SK-N-MC (cell line): Measurements from ENCODE around the gene RNF187.
A peak's percentile ranks its signal among the peaks of the same experiment; 100 is the strongest.

Source experiments
- DNase-seq: peaks from one replicate; pipeline ENCODE4 v3.0.0-alpha.2; 2011; ENCODE audit warnings: low read depth, low spot score
- H3K27ac ChIP-seq: fragments of 200-600 bp; sonication (generic); 2 replicates; pipeline ENCODE4 v1.5.1; 2016; ENCODE audit warnings: mixed run types
- H3K36me3 ChIP-seq: fragments of 200-600 bp; sonication (generic); 2 replicates; pipeline ENCODE4 v1.6.1; 2017; ENCODE audit warnings: antibody characterized with exemption, low read length, mixed read lengths; ENCODE audit not compliant: insufficient read depth
- H3K4me3 ChIP-seq: fragments of 200-600 bp; sonication (generic); 2 replicates; pipeline ENCODE4 v1.5.1; 2016
- H3K9ac ChIP-seq: fragments of 200-600 bp; sonication (generic); 2 replicates; pipeline ENCODE4 v1.8.0; 2017; ENCODE audit warnings: mixed run types, mixed read lengths; ENCODE audit not compliant: insufficient read length
- H3K9me3 ChIP-seq: fragments of 200-600 bp; sonication (generic); 2 replicates; pipeline ENCODE4 v1.6.1; 2017; ENCODE audit warnings: low read depth, mild to moderate bottlenecking, antibody characterized with exemption, low read length, moderate library complexity, mixed read lengths
- EZH2 ChIP-seq: fragments of 200-600 bp; sonication (generic); IDR thresholded peaks from one replicate; pipeline ENCODE4 v1.6.1; 2017; ENCODE audit warnings: antibody characterized with exemption
- FOXP2 ChIP-seq: optimal IDR thresholded peaks from 2 replicates; pipeline ENCODE3; 2011; ENCODE audit warnings: mild to moderate bottlenecking, moderate library complexity; ENCODE audit not compliant: insufficient read depth; ENCODE audit errors: extremely low read length, control extremely low read depth
- POLR2AphosphoS5 ChIP-seq: IDR thresholded peaks from 2 replicates; pipeline ENCODE4 v1.6.1; 2012; ENCODE audit warnings: mild to moderate bottlenecking, low read depth, low read length, borderline replicate concordance

RNF187 gene

GRCh38 chr1:228457396-228458176 is 29.6 kb upstream of the RNF187 start:
- H3K27ac ChIP-seq: no peak overlapping the region
- peak; percentile 91 for DNase-seq
- H3K9ac ChIP-seq: no peak overlapping the region
- H3K36me3 ChIP-seq: no peaks in the 10 kb centered on the region
- peak overlapping the region; percentile 79 for H3K4me3 ChIP-seq
- peak; percentile 88 for TF ChIP-seq POLR2AphosphoS5
- no peak for TF ChIP-seq FOXP2
- TF ChIP-seq EZH2: no peak
- H3K9me3 ChIP-seq: no peaks in the 10 kb centered on the region

GRCh38 chr1:228459091-228459993 is 27.8 kb upstream of the RNF187 start:
- no peak overlapping the region for H3K27ac ChIP-seq
- peak overlapping the region; percentile 79 for H3K4me3 ChIP-seq
- DNase-seq: no peak
- H3K9me3 ChIP-seq: no peaks in the 10 kb centered on the region
- no peaks in the 10 kb centered on the region for H3K36me3 ChIP-seq
- TF ChIP-seq FOXP2 (no peak), POLR2AphosphoS5 (no peak), EZH2 (no peak)
- no peak overlapping the region for H3K9ac ChIP-seq

GRCh38 chr1:228460821-228461220 is 26.4 kb upstream of the RNF187 start:
- Histone ChIP-seq H3K4me3 (no peak overlapping the region), H3K36me3 (no peaks in the 10 kb centered on the region), H3K9me3 (no peaks in the 10 kb centered on the region), H3K27ac (no peak overlapping the region), H3K9ac (no peak overlapping the region)
- TF ChIP-seq POLR2AphosphoS5 (no peak), EZH2 (no peak), FOXP2 (no peak)
- DNase-seq: no peak

GRCh38 chr1:228462560-228462959 is 24.6 kb upstream of the RNF187 start:
- TF ChIP-seq FOXP2: no peak
- no peak for TF ChIP-seq POLR2AphosphoS5
- no peak for TF ChIP-seq EZH2
- Histone ChIP-seq H3K27ac (no peak overlapping the region), H3K4me3 (no peak overlapping the region), H3K9me3 (no peaks in the 10 kb centered on the region), H3K9ac (no peak overlapping the region), H3K36me3 (no peaks in the 10 kb centered on the region)
- no peak for DNase-seq

- Histone ChIP-seq H3K9me3 (no peaks in the 10 kb centered on the region), H3K27ac (no peak overlapping the region), H3K4me3 (no peak overlapping the region), H3K9ac (no peak overlapping the region), H3K36me3 (no peaks in the 10 kb centered on the region)
- TF ChIP-seq EZH2 (no peak), FOXP2 (no peak), POLR2AphosphoS5 (no peak)
- no peak for DNase-seq
Measured at GRCh38 chr1:228463009-228463558, 24.1 kb upstream of the RNF187 start.

- DNase-seq: no peak
- H3K36me3 ChIP-seq: no peaks in the 10 kb centered on the region
- H3K27ac ChIP-seq: no peak overlapping the region
- H3K9me3 ChIP-seq: no peaks in the 10 kb centered on the region
- H3K9ac ChIP-seq: no peak overlapping the region
- no peak overlapping the region for H3K4me3 ChIP-seq
- no peak for TF ChIP-seq POLR2AphosphoS5
- peak; percentile 32 for TF ChIP-seq EZH2
Measured at GRCh38 chr1:228463559-228464455, 23.4 kb upstream of the RNF187 start.

GRCh38 chr1:228464487-228464983 is 22.6 kb upstream of the RNF187 start:
- DNase-seq: no peak
- Histone ChIP-seq H3K9ac (no peak overlapping the region), H3K36me3 (no peaks in the 10 kb centered on the region), H3K4me3 (no peak overlapping the region), H3K27ac (no peak overlapping the region), H3K9me3 (no peaks in the 10 kb centered on the region)
- TF ChIP-seq POLR2AphosphoS5 (no peak), EZH2 (peak; percentile 53), FOXP2 (no peak)
